SU-DHL-6 (cell line): ENCODE results near the gene HNRNPL.
"Not testable (repeated sequence)": the region's sequence is repeated elsewhere in the genome, so short reads cannot be mapped to it uniquely, and the experiment has no call there.

Source experiments
- H2AFZ ChIP-seq: fragments of 200-600 bp; sonication (generic); 2 replicates; pipeline ENCODE4 v1.6.1; 2014; ENCODE audit warnings: low read depth, mild to moderate bottlenecking, moderate library complexity, mixed read lengths, antibody characterized with exemption, low read length; ENCODE audit not compliant: severe bottlenecking
- H3F3A ChIP-seq: fragments of 200-600 bp; shearing (Covaris generic); 2 replicates; pipeline ENCODE4 v1.6.0; 2016; ENCODE audit warnings: antibody characterized with exemption, mild to moderate bottlenecking; ENCODE audit not compliant: insufficient read depth
- H3K27ac ChIP-seq: fragments of 200-600 bp; sonication (generic); 2 replicates; pipeline ENCODE4 v1.5.1; 2016; ENCODE audit warnings: low read depth, mild to moderate bottlenecking, low read length, moderate library complexity, mixed read lengths
- H3K27me3 ChIP-seq: fragments of 200-600 bp; sonication (generic), shearing (Covaris generic); 2 replicates; pipeline ENCODE4 v1.6.0; 2014; ENCODE audit warnings: mild to moderate bottlenecking, low read length
- H3K36me3 ChIP-seq: fragments of 200-600 bp; sonication (generic); 2 replicates; pipeline ENCODE4 v1.6.1; 2014; ENCODE audit warnings: mild to moderate bottlenecking, low read length, mixed read lengths
- H3K4me2 ChIP-seq: fragments of 300-600, 200-600 bp; shearing (Covaris generic), sonication (generic); 2 replicates; pipeline ENCODE4 v1.6.0; 2014; ENCODE audit warnings: low read length, low read depth, mild to moderate bottlenecking; ENCODE audit not compliant: poor library complexity, severe bottlenecking
- H3K4me3 ChIP-seq: fragments of 200-600 bp; sonication (generic); 2 replicates; pipeline ENCODE4 v1.5.1; 2014; ENCODE audit warnings: antibody characterized with exemption, low read length, mild to moderate bottlenecking, mixed read lengths; ENCODE audit not compliant: insufficient read depth, poor library complexity, severe bottlenecking
- H3K79me2 ChIP-seq: fragments of 200-600 bp; sonication (generic); 2 replicates; pipeline ENCODE4 v1.6.1; 2014; ENCODE audit warnings: mild to moderate bottlenecking, low read length, moderate library complexity; ENCODE audit not compliant: insufficient read depth
- H3K9ac ChIP-seq: fragments of 200-600 bp; sonication (generic); 2 replicates; pipeline ENCODE4 v1.7.0; 2014; ENCODE audit warnings: mild to moderate bottlenecking, low read length
- H3K9me2 ChIP-seq: fragments of 200-600 bp; sonication (generic); replicated peaks from 2 replicates; pipeline ENCODE4 v1.6.1; 2014; ENCODE audit warnings: low read length; ENCODE audit not compliant: insufficient read depth
- H3K9me3 ChIP-seq: fragments of 200-600 bp; sonication (generic); 2 replicates; pipeline ENCODE4 v1.6.1; 2014; ENCODE audit warnings: low read length, mixed read lengths; ENCODE audit not compliant: insufficient read depth
- H4K20me1 ChIP-seq: fragments of 200-600 bp; sonication (generic); 2 replicates; pipeline ENCODE4 v1.6.1; 2014; ENCODE audit warnings: low read depth, mild to moderate bottlenecking, antibody characterized with exemption, low read length, moderate library complexity, mixed read lengths
- EZH2phosphoT487 ChIP-seq: fragments of 200-600 bp; sonication (generic), shearing (Covaris generic); conservative IDR thresholded peaks from 2 replicates; pipeline ENCODE4 v1.6.1; 2018; ENCODE audit warnings: mild to moderate bottlenecking, antibody characterized with exemption, low read length, moderate library complexity, mixed read lengths
- TF ChIP-seq, protein P1 (sequence below): fragments of 200-600 bp; sonication (generic); IDR thresholded peaks from one replicate; pipeline ENCODE4 v1.5.1; 2017; ENCODE audit warnings: antibody characterized with exemption, mild to moderate bottlenecking, low read length, moderate library complexity; ENCODE audit not compliant: insufficient read depth, poor library complexity, severe bottlenecking

The HNRNPL gene

DNA sequence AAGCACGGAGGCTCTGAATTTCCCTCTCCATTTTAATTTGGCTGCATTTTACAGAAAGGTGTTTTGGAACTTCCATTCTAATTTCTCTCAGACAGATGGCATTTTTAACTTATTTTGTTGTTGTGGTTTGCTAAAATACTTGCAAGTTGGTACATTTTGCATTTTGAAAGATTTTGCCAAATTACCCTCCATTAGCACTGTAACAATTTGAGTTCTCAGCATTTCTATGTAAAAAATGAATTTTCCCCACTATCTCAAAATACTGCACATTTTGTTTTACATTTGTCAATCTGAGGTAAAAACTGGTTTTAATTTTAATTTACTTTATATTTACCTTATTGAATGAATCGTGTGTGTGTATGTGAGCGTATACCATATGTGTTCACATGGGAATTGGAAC lies 7.0 kb upstream of the HNRNPL start:
- H3K36me3 ChIP-seq = no peaks in the 10 kb centered on the region
- H2AFZ ChIP-seq = no peak overlapping the region
- peak overlapping the region; percentile 45 for H3K9ac ChIP-seq
- peaks cover 6% of the 10 kb centered on the region; the same call in 1 of the 2 replicates for H3K79me2 ChIP-seq
- peak overlapping the region; percentile 85 for H3K27ac ChIP-seq
- no peaks in the 10 kb centered on the region for H3K9me2 ChIP-seq
- H3F3A ChIP-seq = peaks cover 33% of the 10 kb centered on the region
- TF ChIP-seq, protein P1, sequence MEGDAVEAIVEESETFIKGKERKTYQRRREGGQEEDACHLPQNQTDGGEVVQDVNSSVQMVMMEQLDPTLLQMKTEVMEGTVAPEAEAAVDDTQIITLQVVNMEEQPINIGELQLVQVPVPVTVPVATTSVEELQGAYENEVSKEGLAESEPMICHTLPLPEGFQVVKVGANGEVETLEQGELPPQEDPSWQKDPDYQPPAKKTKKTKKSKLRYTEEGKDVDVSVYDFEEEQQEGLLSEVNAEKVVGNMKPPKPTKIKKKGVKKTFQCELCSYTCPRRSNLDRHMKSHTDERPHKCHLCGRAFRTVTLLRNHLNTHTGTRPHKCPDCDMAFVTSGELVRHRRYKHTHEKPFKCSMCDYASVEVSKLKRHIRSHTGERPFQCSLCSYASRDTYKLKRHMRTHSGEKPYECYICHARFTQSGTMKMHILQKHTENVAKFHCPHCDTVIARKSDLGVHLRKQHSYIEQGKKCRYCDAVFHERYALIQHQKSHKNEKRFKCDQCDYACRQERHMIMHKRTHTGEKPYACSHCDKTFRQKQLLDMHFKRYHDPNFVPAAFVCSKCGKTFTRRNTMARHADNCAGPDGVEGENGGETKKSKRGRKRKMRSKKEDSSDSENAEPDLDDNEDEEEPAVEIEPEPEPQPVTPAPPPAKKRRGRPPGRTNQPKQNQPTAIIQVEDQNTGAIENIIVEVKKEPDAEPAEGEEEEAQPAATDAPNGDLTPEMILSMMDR = no peak
- TF ChIP-seq EZH2phosphoT487 = no peak
- H3K9me3 ChIP-seq = no peaks in the 10 kb centered on the region
- H3K27me3 ChIP-seq = no peaks in the 10 kb centered on the region
- peak overlapping the region; percentile 79 for H3K4me2 ChIP-seq
- H3K4me3 ChIP-seq = peak overlapping the region; percentile 16
- no peaks in the 10 kb centered on the region for H4K20me1 ChIP-seq

DNA sequence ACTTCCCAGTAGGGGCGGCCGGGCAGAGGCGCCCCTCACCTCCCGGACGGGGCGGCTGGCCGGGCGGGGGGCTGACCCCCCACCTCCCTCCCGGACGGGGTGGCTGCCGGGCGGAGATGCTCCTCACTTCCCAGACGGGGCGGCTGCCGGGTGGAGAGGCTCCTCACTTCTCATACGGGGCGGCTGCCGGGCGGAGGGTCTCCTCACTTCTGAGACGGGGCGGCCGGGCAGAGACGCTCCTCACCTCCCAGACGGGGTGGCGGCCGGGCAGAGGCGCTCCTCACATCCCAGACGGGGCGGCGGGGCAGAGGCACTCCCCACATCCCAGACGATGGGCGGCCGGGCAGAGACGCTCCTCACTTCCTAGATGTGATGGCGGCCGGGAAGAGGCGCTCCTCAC lies 6.0 kb upstream of the HNRNPL start:
- not testable (repeated sequence) for H3K27me3 ChIP-seq, H3K4me3 ChIP-seq, H3K27ac ChIP-seq, H4K20me1 ChIP-seq, H3K36me3 ChIP-seq, H3K4me2 ChIP-seq, H3K9me3 ChIP-seq, H2AFZ ChIP-seq, H3K9me2 ChIP-seq, H3K79me2 ChIP-seq, H3K9ac ChIP-seq
- peaks cover 42% of the 10 kb centered on the region for H3F3A ChIP-seq

DNA sequence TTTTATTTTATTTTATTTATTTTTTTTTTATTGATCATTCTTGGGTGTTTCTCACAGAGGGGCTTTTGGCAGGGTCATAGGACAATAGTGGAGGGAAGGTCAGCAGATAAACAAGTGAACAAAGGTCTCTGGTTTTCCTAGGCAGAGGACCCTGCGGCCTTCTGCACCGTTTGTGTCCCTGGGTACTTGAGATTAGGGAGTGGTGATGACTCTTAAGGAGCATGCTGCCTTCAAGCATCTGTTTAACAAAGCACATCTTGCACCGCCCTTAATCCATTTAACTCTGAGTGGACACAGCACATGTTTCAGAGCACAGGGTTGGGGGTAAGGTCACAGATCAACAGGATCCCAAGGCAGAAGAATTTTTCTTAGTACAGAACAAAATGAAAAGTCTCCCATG lies 5.2 kb upstream of the HNRNPL start:
- H3K4me2 ChIP-seq, H3K4me3 ChIP-seq, H3K9me3 ChIP-seq, H3K27me3 ChIP-seq, H3K79me2 ChIP-seq, H3K36me3 ChIP-seq, H2AFZ ChIP-seq, H4K20me1 ChIP-seq, H3K27ac ChIP-seq, H3K9me2 ChIP-seq, H3K9ac ChIP-seq: not testable (repeated sequence)
- peaks cover 44% of the 10 kb centered on the region for H3F3A ChIP-seq

DNA sequence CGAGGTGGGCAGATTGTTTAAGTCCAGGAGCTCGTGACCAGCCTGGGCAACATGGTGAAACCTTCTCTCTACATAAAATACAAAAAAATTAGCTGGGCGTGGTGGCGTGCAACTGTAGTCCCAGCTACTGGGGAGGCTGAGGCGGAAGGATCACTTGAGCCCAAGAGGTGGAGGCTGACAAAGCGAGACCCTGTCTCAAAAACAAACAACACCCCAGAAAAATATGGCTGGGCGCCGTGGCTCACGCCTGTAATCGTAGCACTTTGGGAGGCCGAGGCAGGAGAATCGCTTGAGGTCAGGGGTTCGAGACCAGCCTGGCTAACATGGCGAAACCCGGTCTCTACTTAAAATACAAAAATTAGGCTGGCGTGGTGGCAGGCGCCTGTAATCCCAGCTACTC lies 3.4 kb upstream of the HNRNPL start:
- Histone ChIP-seq H3K27me3 (no peaks in the 10 kb centered on the region), H2AFZ (peak overlapping the region; percentile 32), H3K9me2 (no peaks in the 10 kb centered on the region), H3K4me3 (peak overlapping the region; percentile 93), H3K9me3 (no peaks in the 10 kb centered on the region), H3F3A (peaks cover 41% of the 10 kb centered on the region), H3K27ac (peak overlapping the region; percentile 90), H3K36me3 (peaks cover 6% of the 10 kb centered on the region), H3K9ac (peak overlapping the region; percentile 97), H3K79me2 (peaks cover 16% of the 10 kb centered on the region), H4K20me1 (peaks cover 4% of the 10 kb centered on the region; the same call in 1 of the 2 replicates), H3K4me2 (peak overlapping the region; percentile 90)
- TF ChIP-seq, protein P1 = no peak
- TF ChIP-seq EZH2phosphoT487 = no peak
